ENCODE data around the gene MSRB2.

- TF ChIP-seq BHLHE40 (IDR thresholded peaks at IDR 0.05; ENCODE audit: borderline replicate concordance) (no peak), PKNOX1 (IDR thresholded peaks at IDR 0.05) (no peak), SP1 (IDR thresholded peaks at IDR 0.05) (no peak), FOXA1 (IDR thresholded peaks at IDR 0.05) (no peak), FOXM1 (IDR thresholded peaks at IDR 0.05; ENCODE audit: borderline replicate concordance) (no peak), FOXK2 (IDR thresholded peaks at IDR 0.05) (no peak), L3MBTL2 (conservative IDR thresholded peaks at IDR 0.05) (no peak), ARNT (IDR thresholded peaks at IDR 0.05) (no peak), ELF4 (IDR thresholded peaks at IDR 0.05) (no peak), NFRKB (IDR thresholded peaks at IDR 0.05) (no peak), HDGF (IDR thresholded peaks at IDR 0.05; ENCODE audit: borderline replicate concordance) (no peak), ZNF384 (IDR thresholded peaks at IDR 0.05) (no peak), CTBP1 (IDR thresholded peaks at IDR 0.05; ENCODE audit: borderline replicate concordance) (no peak), TARDBP (IDR thresholded peaks at IDR 0.05) (no peak)
Measured at GRCh38 chr10:23058366-23058765, 37.0 kb upstream of the MSRB2 start.
